ENCODE measurements around the gene ANKRD6. TPM values are rescaled to one million over a fixed set of nuclear protein-coding genes. Genes with fewer than 3 reads are reported as not detected.
A peak's percentile ranks its signal among the peaks of the same experiment; 100 is the strongest.

Gene ANKRD6
- total RNA-seq, 2 donors from 2014 or later: 9.1 to 13.7 TPM

GRCh38 chr6:89495961-89496535, 63.1 kb downstream of the ANKRD6 start:
- intact Hi-C loops (cut with DNase I): no loop called here
- DNase-seq: no peak
- no peak for ATAC-seq

GRCh38 chr6:89500611-89501010, 67.7 kb downstream of the ANKRD6 start:
- intact Hi-C loops (cut with DNase I): no loop called here

GRCh38 chr6:89501222-89501621, 68.3 kb downstream of the ANKRD6 start:
- intact Hi-C loops (cut with DNase I): no loop called here
- ATAC-seq (no peak), DNase-seq (no peak)

More at GRCh38 chr6:89500611-89501010, 67.7 kb downstream of the ANKRD6 start:
- ATAC-seq: no peak
- no peak for DNase-seq

DNA sequence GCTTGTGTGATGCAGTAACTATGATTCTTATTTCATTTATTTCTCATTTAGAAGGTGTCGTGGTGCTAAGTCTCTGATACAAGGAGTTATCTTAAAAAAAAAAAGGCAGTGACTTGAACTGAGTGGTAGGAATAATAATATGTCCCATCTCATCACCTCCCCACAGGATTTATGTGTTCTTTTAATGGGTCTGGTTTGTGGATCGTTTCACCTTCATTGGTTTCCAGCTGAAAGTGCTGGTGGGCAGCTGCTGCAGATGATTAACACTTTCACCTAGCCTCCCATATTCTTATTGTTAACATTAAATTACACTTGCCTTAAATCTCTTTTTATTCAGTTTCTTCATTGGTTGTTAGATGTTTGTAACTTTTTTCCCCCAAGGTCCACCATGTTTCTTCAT, 68.8 kb downstream of the ANKRD6 start:
- intact Hi-C loops (cut with DNase I): no loop called here
- no peak for ATAC-seq
- no peak for DNase-seq

- no peak for ATAC-seq
- no peak for DNase-seq
- intact Hi-C loops (cut with DNase I): no loop called here
These were observed 70.7 kb downstream of the ANKRD6 start for GRCh38 chr6:89503641-89504040.

DNA sequence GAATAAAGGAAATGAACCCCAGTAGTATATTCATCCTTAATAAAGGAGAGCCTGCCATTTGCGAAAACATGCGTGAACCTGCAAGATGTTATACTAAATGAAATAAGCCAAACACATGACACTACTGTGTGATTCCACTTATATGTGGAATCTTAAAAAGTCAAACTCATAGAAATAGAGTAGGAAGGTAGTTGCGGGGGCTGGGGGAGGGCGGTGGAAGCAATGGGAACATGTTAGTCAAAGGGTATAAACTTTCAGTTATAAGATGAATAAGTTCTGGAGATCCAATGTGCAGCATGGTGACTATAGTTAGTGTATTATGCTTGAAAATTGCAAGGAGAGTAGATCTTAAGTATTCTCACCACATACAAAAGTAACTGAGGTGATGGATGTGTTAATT, 72.9 kb downstream of the ANKRD6 start:
- ATAC-seq (no peak), DNase-seq (no peak)
- intact Hi-C loops (cut with DNase I): no loop called here

DNA sequence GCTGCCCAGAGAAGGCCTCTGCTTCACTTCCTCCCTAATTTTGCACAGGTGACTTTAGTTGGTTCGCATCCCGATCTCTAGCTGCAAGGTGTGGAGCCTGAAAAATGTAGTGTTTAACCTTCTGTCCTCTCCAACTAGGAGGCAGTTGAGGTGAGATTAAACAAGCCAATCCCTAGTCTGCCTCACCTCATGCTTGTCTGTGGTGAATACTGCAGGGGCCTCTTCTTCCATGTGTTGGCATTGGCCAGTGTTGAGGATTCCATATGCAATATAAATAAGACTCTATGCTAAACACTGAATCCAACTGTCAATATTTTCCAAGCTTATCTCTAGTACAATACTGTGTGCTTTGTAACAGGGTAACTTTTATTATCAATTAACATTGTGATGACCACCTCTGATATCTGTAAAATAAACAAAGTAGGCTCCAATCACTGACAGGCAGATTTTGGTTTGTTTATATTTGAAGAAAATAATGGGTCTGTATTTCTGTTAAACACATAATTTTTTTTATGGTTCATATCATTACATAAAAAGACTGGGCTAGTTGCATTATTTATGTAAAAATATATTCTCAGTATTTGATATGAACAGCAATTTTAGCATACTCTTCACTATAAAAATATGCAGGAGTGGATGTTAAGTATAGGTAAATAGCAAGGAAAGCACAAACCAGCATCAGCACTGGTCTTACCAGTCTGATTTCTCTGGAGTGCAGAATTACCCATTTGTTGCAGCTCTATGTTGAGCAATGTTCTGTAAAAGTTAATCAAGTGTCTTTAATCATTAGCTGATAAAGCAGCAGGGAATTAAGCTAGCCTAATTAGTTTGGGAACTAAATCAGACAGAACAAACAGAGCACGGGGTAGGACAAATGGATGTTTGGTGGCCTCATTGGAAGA, 74.0 kb downstream of the ANKRD6 start:
- ATAC-seq: no peak
- DNase-seq: no peak
- intact Hi-C loops (cut with DNase I): no loop called here

DNA sequence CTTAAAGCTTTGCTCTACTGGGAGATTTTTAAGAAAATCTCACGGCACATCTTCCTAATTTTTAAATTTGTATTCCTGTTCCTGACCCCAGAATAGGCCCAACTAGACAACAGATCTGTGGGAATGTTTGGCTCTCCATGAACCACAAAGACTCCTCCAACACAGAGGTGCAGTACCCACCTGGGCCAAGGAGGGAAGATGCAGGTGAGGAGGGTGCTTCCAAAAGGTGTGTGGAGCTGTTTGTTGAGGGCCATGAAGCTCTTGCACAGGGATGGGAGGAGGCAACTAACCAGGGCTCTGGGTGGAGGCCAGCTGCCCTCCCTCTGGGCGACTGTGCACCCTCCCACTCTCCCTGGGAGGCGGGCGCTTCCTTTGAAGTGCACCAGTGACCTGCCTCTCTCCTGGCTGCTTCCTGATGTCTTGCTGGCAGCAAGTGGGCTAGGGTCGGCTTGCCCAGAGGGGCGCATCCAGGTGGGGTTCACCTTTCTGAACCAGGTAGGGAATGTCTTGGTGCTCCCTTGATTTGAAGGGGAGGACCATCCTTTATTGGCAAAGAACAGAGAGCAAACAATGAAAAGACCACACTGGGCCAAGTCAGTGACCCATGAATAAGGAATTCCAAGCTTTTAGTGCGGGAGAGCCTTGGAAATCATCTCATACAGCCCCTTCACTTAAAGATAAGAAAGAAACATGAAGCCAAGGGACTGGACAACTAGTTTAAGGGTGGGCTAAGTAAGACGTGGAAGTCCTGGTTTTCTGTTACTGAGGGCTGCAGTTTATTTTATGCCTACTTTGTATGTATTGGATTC, 76.0 kb downstream of the ANKRD6 start:
- no peak for DNase-seq
- intact Hi-C loops (cut with DNase I): no loop called here
- peak in 1 of 2 donors; percentile 44 for ATAC-seq

- no peak for DNase-seq
- peak in 1 of 2 donors; percentile 54 for ATAC-seq
- intact Hi-C loops (cut with DNase I): no loop called here
These were observed 76.9 kb downstream of the ANKRD6 start for GRCh38 chr6:89509777-89510281.

GRCh38 chr6:89510393-89510792, 77.4 kb downstream of the ANKRD6 start:
- no peak for DNase-seq
- no peak for ATAC-seq
- intact Hi-C loops (cut with DNase I): no loop called here

DNA sequence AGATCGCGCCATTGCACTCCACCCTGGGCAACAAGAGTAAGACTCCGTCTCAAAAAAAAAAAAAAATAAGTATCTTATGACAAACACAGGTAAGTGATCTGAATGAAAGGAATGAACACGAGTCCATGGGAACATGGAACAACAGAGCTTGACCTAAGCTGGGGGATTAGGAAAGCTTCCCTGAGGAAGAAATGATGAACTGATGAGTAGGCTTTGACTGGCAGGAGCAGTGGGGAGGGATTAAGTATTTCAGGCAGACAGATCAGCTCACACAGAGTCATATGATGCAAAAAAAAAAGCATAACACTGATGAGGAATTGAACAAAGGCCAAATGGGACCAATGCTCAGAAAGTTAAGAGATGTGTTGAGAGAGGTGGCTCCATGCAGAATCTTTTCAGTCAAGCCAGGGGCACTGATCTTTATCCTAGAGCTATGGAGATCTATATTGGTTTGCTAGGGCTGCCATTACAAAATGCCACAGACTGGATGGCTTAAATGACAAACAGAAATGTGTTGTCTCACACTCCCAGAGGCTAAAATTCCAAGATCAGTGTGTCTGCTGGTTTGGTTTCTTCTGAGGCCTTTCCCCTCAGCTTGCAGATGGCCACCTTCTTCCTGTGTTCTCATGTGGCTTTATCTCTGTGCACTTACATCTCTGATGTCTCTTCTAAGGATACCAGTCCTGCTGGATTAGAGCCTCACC, 85.6 kb downstream of the ANKRD6 start:
- intact Hi-C loops (cut with DNase I): no loop called here
- no peak for DNase-seq
- no peak for ATAC-seq

- no peak for ATAC-seq
- intact Hi-C loops (cut with DNase I): no loop called here
- DNase-seq: no peak
These were observed 87.8 kb downstream of the ANKRD6 start for GRCh38 chr6:89520736-89521135.

- intact Hi-C loops (cut with DNase I): no loop called here
- no peak for ATAC-seq
- DNase-seq: no peak
These were observed 89.8 kb downstream of the ANKRD6 start for GRCh38 chr6:89522778-89523177.

GRCh38 chr6:89525786-89526562, 93.0 kb downstream of the ANKRD6 start:
- intact Hi-C loops (cut with DNase I): no loop called here
- DNase-seq (no peak), ATAC-seq (no peak)

- DNase-seq (no peak), ATAC-seq (no peak)
- intact Hi-C loops (cut with DNase I): no loop called here
These were observed 93.6 kb downstream of the ANKRD6 start for GRCh38 chr6:89526563-89526869.

- DNase-seq (no peak), ATAC-seq (peak in 1 of 2 donors; percentile 77)
- intact Hi-C loops (cut with DNase I): no loop called here
These were observed 94.7 kb downstream of the ANKRD6 start for GRCh38 chr6:89527634-89528033.

GRCh38 chr6:89528866-89529265, 95.9 kb downstream of the ANKRD6 start:
- ATAC-seq (no peak), DNase-seq (no peak)
- intact Hi-C loops (cut with DNase I): no loop called here

- DNase-seq (peak; percentile 30), ATAC-seq (no peak)
- intact Hi-C loops (cut with DNase I): no loop called here
These were observed 98.0 kb downstream of the ANKRD6 start for GRCh38 chr6:89530982-89531381.

GRCh38 chr6:89536231-89536630, 103.3 kb downstream of the ANKRD6 start:
- intact Hi-C loops (cut with DNase I): no loop called here
- DNase-seq (no peak), ATAC-seq (no peak)

Measured in left cardiac atrium (tissue), 4 donors.